ENCODE measurements around the gene GPR3. TPM values are rescaled to one million over a fixed set of nuclear protein-coding genes. Genes with fewer than 3 reads are reported as not detected.

Gene GPR3
- polyA plus RNA-seq, 4 donors = 0.15 to 0.36 TPM; not detected in 2

DNA sequence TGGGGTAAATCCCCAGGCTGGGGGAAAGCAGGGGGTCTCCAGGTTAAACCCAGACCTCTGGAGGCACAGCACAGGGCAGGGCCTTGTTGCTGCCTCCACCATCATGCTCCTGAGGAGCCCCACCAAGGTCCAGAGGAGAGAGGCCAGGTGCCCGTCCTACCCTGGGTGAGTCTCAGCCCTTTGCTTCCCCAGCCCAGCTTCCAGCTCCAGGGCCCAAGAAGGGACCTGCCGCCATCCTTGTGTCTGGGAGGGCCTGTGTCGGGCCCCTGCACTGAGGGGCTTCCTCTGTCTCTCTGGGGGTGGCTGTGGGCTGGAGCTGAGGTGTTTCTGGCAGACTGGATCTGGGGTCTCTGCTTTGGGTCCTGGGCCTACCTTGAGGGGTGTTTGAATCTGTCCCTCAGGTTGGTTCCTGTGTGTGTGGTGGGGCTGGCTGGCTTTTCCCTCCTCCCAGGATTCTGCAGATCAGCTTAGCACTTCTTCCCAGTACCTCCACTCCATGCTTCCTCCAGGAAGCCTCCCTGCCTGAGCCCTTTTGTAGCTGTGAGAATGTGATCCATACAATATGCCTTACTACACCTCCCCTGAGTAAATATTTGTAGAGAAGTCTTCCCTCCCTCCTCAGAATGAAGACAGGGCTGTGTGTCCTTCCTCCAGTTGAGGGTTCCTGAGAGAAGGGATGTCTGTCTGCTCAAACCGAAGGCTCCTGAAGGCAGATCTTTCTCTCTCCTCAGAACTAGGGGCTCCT, 6.2 kb downstream of the GPR3 start:
- Histone ChIP-seq H3K36me3 (ENCODE audit: control insufficient read depth in 3 of 3, insufficient read depth in 2 of 3, low read depth in 1 of 3, low read length in 3 of 3) (peaks cover 0 to 18% (median 0%) of the 10 kb centered on the region in 3 donors), H3K4me3 (ENCODE audit: low read depth in 1 of 3, low read length in 3 of 3) (no peak overlapping the region), H3K27ac (ENCODE audit: low read depth in 1 of 3, low read length in 2 of 3) (no peak overlapping the region), H3K27me3 (ENCODE audit: control insufficient read depth in 3 of 3, insufficient read depth in 3 of 3, low read length in 3 of 3) (no peaks in the 10 kb centered on the region), H3K4me1 (ENCODE audit: control insufficient read depth in 3 of 3, insufficient read depth in 2 of 3, low read depth in 1 of 3, low read length in 2 of 3) (peaks cover 0 to 29% (median 0%) of the 10 kb centered on the region in 3 donors), H3K9me3 (ENCODE audit: control insufficient read depth in 2 of 2, insufficient read depth in 1 of 2, low read depth in 1 of 2, low read length in 1 of 2) (no peaks in the 10 kb centered on the region)
- FAIRE-seq = no peak
- 50 to 77% (median 65%) methylated on average over 4 of the region's 4 CpGs for WGBS, 3 donors
- DNase-seq = no peak

DNA sequence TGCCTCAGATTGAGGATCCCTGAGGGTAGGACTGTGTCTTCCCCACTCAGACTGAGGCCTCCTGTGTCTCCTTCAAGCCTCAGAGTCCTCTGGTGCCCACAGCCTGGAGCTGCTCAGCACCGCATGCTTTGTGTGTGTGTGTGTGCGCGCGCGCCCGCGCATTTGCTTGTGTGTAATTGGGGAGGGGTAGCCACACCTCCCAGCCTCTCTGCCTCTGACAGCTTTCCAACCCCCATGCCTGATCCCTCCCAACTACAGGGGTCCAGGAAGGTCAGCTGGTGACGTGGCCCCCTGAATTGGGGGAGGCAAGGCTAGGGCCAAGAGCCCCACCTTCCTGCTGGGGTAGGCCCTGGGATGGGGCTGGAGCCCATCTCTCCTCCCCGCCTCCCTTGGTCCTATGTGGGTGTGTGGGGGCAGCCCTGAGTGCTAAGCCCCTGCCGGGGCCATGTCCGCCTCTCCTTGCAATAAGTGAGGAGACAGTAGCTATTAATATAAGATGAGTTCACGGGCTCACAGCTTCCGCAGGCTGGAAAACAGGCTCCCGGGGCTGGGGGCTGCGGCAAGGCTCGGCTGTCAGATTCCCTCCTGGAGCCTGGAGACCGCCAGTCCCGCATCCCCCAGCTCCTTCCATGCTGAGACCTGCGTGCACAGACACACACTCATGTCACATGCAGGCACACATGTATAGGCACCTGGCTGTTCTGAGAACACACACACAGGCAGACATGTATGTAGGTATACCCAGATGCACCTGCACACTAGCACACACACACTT, 7.0 kb downstream of the GPR3 start:
- Histone ChIP-seq H3K4me3 (ENCODE audit: low read depth in 1 of 3, low read length in 3 of 3) (no peak overlapping the region), H3K9me3 (ENCODE audit: control insufficient read depth in 2 of 2, insufficient read depth in 1 of 2, low read depth in 1 of 2, low read length in 1 of 2) (no peaks in the 10 kb centered on the region), H3K27ac (ENCODE audit: low read depth in 1 of 3, low read length in 2 of 3) (no peak overlapping the region), H3K27me3 (ENCODE audit: control insufficient read depth in 3 of 3, insufficient read depth in 3 of 3, low read length in 3 of 3) (no peaks in the 10 kb centered on the region), H3K36me3 (ENCODE audit: control insufficient read depth in 3 of 3, insufficient read depth in 2 of 3, low read depth in 1 of 3, low read length in 3 of 3) (peaks cover 0 to 23% (median 0%) of the 10 kb centered on the region in 3 donors), H3K4me1 (ENCODE audit: control insufficient read depth in 3 of 3, insufficient read depth in 2 of 3, low read depth in 1 of 3, low read length in 2 of 3) (peaks cover 0 to 31% (median 0%) of the 10 kb centered on the region in 3 donors)
- 48 to 59% (median 50%) methylated on average over 18 to 19 of the region's 19 CpGs for WGBS, 3 donors
- FAIRE-seq (no peak), DNase-seq (no peak)

DNA sequence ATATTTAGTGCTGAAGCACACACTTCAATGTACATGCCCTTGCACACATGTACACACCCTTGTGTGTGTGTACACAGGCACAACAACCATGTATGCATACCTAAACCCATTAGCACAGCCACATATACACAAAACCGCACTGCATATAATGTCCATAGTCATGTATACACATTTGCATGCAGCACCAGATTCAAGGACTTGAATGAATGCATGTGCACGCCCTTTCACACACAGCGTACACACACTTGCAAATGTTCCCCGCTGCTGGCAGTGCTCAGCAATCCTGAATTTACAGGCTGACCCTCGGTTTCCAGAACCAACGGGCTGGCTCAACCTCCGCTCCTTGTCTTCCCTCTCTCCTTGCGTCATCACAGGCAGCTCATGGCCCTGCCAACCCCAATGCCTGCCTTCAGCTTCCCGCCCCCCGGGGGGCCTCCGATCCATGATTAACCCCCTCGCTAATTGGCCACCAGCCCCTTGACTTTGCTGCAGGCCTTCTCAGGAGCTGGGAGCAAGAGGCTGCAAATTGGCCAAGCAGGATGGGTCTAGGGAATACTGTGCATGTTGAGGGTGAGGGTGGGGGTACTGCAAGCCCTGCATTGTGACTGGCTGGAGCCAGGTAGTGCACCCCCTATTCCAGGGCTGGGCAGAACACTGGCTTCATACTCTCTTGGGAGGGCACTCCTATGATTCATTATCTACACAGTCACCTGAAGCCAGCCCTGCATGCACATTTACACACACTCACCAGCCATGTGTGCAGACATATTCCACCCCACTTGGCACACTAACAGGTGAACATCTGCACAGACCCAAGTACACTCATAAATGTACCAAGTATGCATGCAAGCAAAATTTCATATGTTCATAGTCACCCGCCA, 7.9 kb downstream of the GPR3 start:
- no peak overlapping the region for H3K4me3 ChIP-seq (ENCODE audit: low read depth in 1 of 3, low read length in 3 of 3)
- H3K27ac ChIP-seq (ENCODE audit: low read depth in 1 of 3, low read length in 2 of 3) = no peak overlapping the region
- peaks cover 0 to 31% (median 0%) of the 10 kb centered on the region in 3 donors for H3K36me3 ChIP-seq (ENCODE audit: control insufficient read depth in 3 of 3, insufficient read depth in 2 of 3, low read depth in 1 of 3, low read length in 3 of 3)

DNA sequence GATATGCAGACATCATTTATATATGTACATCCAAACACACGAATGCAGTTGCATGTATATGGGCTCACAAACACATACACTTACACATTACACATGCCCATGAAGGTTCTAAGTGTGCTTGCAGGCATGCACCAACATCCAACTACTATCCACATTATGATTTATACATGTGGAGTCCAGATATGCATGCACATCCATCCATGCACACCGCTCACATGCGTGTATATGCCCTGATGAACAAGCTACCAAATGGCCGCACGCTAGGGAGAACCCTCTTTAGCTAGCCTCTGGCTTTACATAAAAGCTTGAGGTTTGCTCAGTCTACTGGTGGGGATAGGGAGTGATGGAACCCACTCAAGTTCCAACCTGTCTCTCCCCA, 8.5 kb downstream of the GPR3 start:
- no peak overlapping the region for H3K4me3 ChIP-seq (ENCODE audit: low read depth in 1 of 3, low read length in 3 of 3)
- peaks cover 0 to 31% (median 0%) of the 10 kb centered on the region in 3 donors for H3K4me1 ChIP-seq (ENCODE audit: control insufficient read depth in 3 of 3, insufficient read depth in 2 of 3, low read depth in 1 of 3, low read length in 2 of 3)
- no peaks in the 10 kb centered on the region for H3K9me3 ChIP-seq (ENCODE audit: control insufficient read depth in 2 of 2, insufficient read depth in 1 of 2, low read depth in 1 of 2, low read length in 1 of 2)
- no peak overlapping the region for H3K27ac ChIP-seq (ENCODE audit: low read depth in 1 of 3, low read length in 2 of 3)
- 84 to 92% (median 92%) methylated on average over 5 of the region's 5 CpGs for WGBS, 3 donors
- peaks cover 0 to 35% (median 0%) of the 10 kb centered on the region in 3 donors for H3K36me3 ChIP-seq (ENCODE audit: control insufficient read depth in 3 of 3, insufficient read depth in 2 of 3, low read depth in 1 of 3, low read length in 3 of 3)
- no peaks in the 10 kb centered on the region for H3K27me3 ChIP-seq (ENCODE audit: control insufficient read depth in 3 of 3, insufficient read depth in 3 of 3, low read length in 3 of 3)
- no peak for FAIRE-seq
- no peak for DNase-seq

More for the DNA sequence above, 7.9 kb downstream of the GPR3 start:
- FAIRE-seq = no peak
- Histone ChIP-seq H3K4me1 (ENCODE audit: control insufficient read depth in 3 of 3, insufficient read depth in 2 of 3, low read depth in 1 of 3, low read length in 2 of 3) (peaks cover 0 to 31% (median 0%) of the 10 kb centered on the region in 3 donors), H3K9me3 (ENCODE audit: control insufficient read depth in 2 of 2, insufficient read depth in 1 of 2, low read depth in 1 of 2, low read length in 1 of 2) (no peaks in the 10 kb centered on the region), H3K27me3 (ENCODE audit: control insufficient read depth in 3 of 3, insufficient read depth in 3 of 3, low read length in 3 of 3) (no peaks in the 10 kb centered on the region)
- 42 to 54% (median 53%) methylated on average over 13 of the region's 13 CpGs for WGBS, 3 donors
- no peak for DNase-seq

DNA sequence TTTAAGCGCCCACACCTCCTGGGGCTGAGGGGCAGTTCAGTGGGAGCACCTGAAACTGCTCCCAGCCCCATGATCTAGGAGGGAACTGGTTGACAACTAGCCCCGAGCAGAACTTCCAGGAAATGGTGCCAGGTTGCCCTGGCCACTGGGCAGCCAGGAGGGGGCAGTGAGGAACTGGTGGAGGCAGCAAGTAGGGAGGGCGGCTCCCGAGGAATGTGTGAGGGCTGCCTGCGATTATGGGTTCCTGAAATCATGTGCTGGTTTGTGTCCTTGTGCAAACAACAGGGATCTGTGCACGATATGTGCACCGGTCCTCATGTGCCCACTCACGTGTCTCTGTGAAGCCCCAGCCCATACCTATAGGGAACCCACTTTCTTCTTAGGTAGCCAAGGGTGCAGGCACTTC, 9.9 kb downstream of the GPR3 start:
- peak overlapping the region in 2 of 3 donors; percentile 68 to 78 for H3K27ac ChIP-seq (ENCODE audit: low read depth in 1 of 3, low read length in 2 of 3)
- FAIRE-seq (no peak), DNase-seq (peak; percentile 63 to 81)
- no peak overlapping the region for H3K4me3 ChIP-seq (ENCODE audit: low read depth in 1 of 3, low read length in 3 of 3)
- no peaks in the 10 kb centered on the region for H3K27me3 ChIP-seq (ENCODE audit: control insufficient read depth in 3 of 3, insufficient read depth in 3 of 3, low read length in 3 of 3)
- 29 to 43% (median 37%) methylated on average over 8 of the region's 8 CpGs for WGBS, 3 donors
- peaks cover 1 to 49% (median 8%) of the 10 kb centered on the region in 3 donors for H3K36me3 ChIP-seq (ENCODE audit: control insufficient read depth in 3 of 3, insufficient read depth in 2 of 3, low read depth in 1 of 3, low read length in 3 of 3)
- peaks cover 0 to 31% (median 0%) of the 10 kb centered on the region in 3 donors for H3K4me1 ChIP-seq (ENCODE audit: control insufficient read depth in 3 of 3, insufficient read depth in 2 of 3, low read depth in 1 of 3, low read length in 2 of 3)
- H3K9me3 ChIP-seq (ENCODE audit: control insufficient read depth in 2 of 2, insufficient read depth in 1 of 2, low read depth in 1 of 2, low read length in 1 of 2) = no peaks in the 10 kb centered on the region

DNA sequence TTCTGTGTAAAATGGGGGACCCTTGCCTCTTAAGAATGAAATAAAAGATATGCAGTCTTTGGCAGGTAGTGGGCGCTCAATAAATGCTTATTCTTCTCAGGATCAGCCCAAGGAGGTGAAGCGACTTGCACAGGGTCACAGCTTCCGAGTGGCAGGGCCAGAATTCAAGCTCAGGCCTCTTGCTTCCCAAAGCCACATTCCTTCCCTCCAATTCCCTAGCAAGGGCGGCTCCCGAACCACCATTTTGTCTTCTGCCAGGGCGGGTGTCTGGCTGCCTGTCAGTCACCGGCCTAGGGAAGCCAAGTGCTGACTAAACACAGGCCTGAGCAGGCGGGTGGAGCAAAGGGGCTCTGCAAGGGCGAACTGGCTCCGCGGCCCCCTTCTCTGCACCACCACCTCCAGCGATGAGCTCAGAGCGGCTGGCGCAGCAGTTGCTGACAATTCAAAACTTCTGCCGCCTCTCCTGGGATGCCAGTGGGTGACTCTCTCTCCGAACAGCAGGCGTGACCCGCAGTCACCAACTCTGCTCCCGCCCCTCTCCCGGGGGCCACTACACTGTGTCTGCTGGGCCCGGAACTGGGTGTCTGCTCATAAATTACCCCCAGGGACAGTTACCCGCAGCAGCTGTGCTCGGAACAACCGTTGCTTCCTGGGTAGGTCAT, 10.8 kb downstream of the GPR3 start:
- H3K4me3 ChIP-seq (ENCODE audit: low read depth in 1 of 3, low read length in 3 of 3) = no peak overlapping the region
- peaks cover 0 to 31% (median 0%) of the 10 kb centered on the region in 3 donors for H3K4me1 ChIP-seq (ENCODE audit: control insufficient read depth in 3 of 3, insufficient read depth in 2 of 3, low read depth in 1 of 3, low read length in 2 of 3)
- no peak for FAIRE-seq
- peak overlapping the region in 2 of 3 donors; percentile 68 to 78 for H3K27ac ChIP-seq (ENCODE audit: low read depth in 1 of 3, low read length in 2 of 3)
- 41 to 78% (median 72%) methylated on average over 24 of the region's 24 CpGs for whole genome bisulfite sequencing, 3 donors
- peaks cover 4 to 58% (median 15%) of the 10 kb centered on the region in 3 donors for H3K36me3 ChIP-seq (ENCODE audit: control insufficient read depth in 3 of 3, insufficient read depth in 2 of 3, low read depth in 1 of 3, low read length in 3 of 3)
- DNase-seq = no peak
- no peaks in the 10 kb centered on the region for H3K27me3 ChIP-seq (ENCODE audit: control insufficient read depth in 3 of 3, insufficient read depth in 3 of 3, low read length in 3 of 3)
- no peaks in the 10 kb centered on the region for H3K9me3 ChIP-seq (ENCODE audit: control insufficient read depth in 2 of 2, insufficient read depth in 1 of 2, low read depth in 1 of 2, low read length in 1 of 2)

DNA sequence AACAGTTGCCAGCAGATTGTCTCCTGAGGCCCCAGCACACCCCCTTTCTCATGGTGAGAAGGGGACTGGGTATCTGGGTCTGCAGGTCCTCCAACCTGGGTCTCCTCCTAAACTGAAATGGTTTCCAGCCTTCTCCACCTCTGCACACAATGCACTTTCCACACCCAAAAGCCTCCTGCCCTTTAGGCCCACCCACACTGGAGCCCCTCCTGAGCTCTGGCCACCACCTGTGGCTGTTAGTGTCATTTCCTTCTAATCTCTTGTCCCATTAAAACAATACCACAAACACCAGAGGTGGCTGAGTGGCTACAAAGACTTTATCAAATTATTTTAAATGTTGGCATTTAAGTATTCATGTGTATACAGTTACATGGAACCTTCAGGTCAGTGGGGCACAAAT, 11.5 kb downstream of the GPR3 start:
- Histone ChIP-seq H3K36me3 (ENCODE audit: control insufficient read depth in 3 of 3, insufficient read depth in 2 of 3, low read depth in 1 of 3, low read length in 3 of 3) (peaks cover 11 to 65% (median 15%) of the 10 kb centered on the region in 3 donors), H3K9me3 (ENCODE audit: control insufficient read depth in 2 of 2, insufficient read depth in 1 of 2, low read depth in 1 of 2, low read length in 1 of 2) (no peaks in the 10 kb centered on the region), H3K27ac (ENCODE audit: low read depth in 1 of 3, low read length in 2 of 3) (peak overlapping the region in 2 of 3 donors; percentile 68 to 78), H3K4me3 (ENCODE audit: low read depth in 1 of 3, low read length in 3 of 3) (no peak overlapping the region), H3K27me3 (ENCODE audit: control insufficient read depth in 3 of 3, insufficient read depth in 3 of 3, low read length in 3 of 3) (no peaks in the 10 kb centered on the region), H3K4me1 (ENCODE audit: control insufficient read depth in 3 of 3, insufficient read depth in 2 of 3, low read depth in 1 of 3, low read length in 2 of 3) (peaks cover 0 to 25% (median 0%) of the 10 kb centered on the region in 3 donors)
- FAIRE-seq = no peak
- no peak for DNase-seq
